WERI-Rb-1 (cell line): ENCODE results near the gene SORL1.

ENCODE experiments used
- DNase-seq: peaks from one replicate; pipeline ENCODE4 v3.0.0-alpha.2; 2020
- H3K27ac ChIP-seq: fragments of 250-450 bp; sonication (Bioruptor Pico); 2 replicates; pipeline ENCODE4 v1.5.1; 2020; ENCODE audit warnings: mild to moderate bottlenecking, moderate library complexity
- H3K27me3 ChIP-seq: fragments of 250-450 bp; sonication (Bioruptor Pico); 2 replicates; pipeline ENCODE4 v1.5.1; 2021; ENCODE audit warnings: mild to moderate bottlenecking, low read depth, moderate library complexity; ENCODE audit not compliant: insufficient read depth, severe bottlenecking
- H3K36me3 ChIP-seq: fragments of 250-450 bp; sonication (Bioruptor Pico); 2 replicates; pipeline ENCODE4 v1.5.1; 2020; ENCODE audit warnings: mild to moderate bottlenecking, moderate library complexity
- H3K4me3 ChIP-seq: 2 replicates; pipeline ENCODE4 v1.5.1; 2011; ENCODE audit warnings: low read depth, mild to moderate bottlenecking, control low read depth, low read length
- H3K9me3 ChIP-seq: fragments of 250-450 bp; sonication (Bioruptor Pico); 2 replicates; pipeline ENCODE4 v1.5.1; 2021; ENCODE audit warnings: mild to moderate bottlenecking, moderate library complexity; ENCODE audit not compliant: severe bottlenecking
- CTCF ChIP-seq: IDR thresholded peaks from 2 replicates; pipeline ENCODE4 v1.5.1; 2011; ENCODE audit warnings: low read depth, mild to moderate bottlenecking, control low read depth, inconsistent platforms, low read length

Gene SORL1

GRCh38 chr11:121590772-121591404, 138.8 kb downstream of the SORL1 start:
- no peak for TF ChIP-seq CTCF
- Histone ChIP-seq H3K36me3 (no peaks in the 10 kb centered on the region), H3K27ac (no peak overlapping the region), H3K9me3 (no peaks in the 10 kb centered on the region), H3K27me3 (no peaks in the 10 kb centered on the region), H3K4me3 (no peak overlapping the region)
- DNase-seq: no peak

- H3K27me3 ChIP-seq: no peaks in the 10 kb centered on the region
- no peak overlapping the region for H3K4me3 ChIP-seq
- peak; percentile 69 for DNase-seq
- H3K9me3 ChIP-seq: no peaks in the 10 kb centered on the region
- no peak overlapping the region for H3K27ac ChIP-seq
- peak; percentile 78 for TF ChIP-seq CTCF
- H3K36me3 ChIP-seq: no peaks in the 10 kb centered on the region
Observed at GRCh38 chr11:121591405-121592033, 139.4 kb downstream of the SORL1 start.

- H3K4me3 ChIP-seq: no peak overlapping the region
- no peaks in the 10 kb centered on the region for H3K27me3 ChIP-seq
- no peak for TF ChIP-seq CTCF
- no peak for DNase-seq
- no peaks in the 10 kb centered on the region; the same call in 1 of the 2 replicates for H3K36me3 ChIP-seq
- H3K9me3 ChIP-seq: no peaks in the 10 kb centered on the region
- H3K27ac ChIP-seq: no peak overlapping the region
Observed at GRCh38 chr11:121592708-121593107, 140.6 kb downstream of the SORL1 start.

GRCh38 chr11:121595717-121596161, 143.6 kb downstream of the SORL1 start:
- DNase-seq: no peak
- no peak overlapping the region for H3K27ac ChIP-seq
- H3K36me3 ChIP-seq: no peaks in the 10 kb centered on the region; the same call in 1 of the 2 replicates
- H3K4me3 ChIP-seq: no peak overlapping the region
- TF ChIP-seq CTCF: no peak
- no peaks in the 10 kb centered on the region for H3K27me3 ChIP-seq
- no peaks in the 10 kb centered on the region for H3K9me3 ChIP-seq

GRCh38 chr11:121596195-121597155, 144.4 kb downstream of the SORL1 start:
- TF ChIP-seq CTCF: no peak
- Histone ChIP-seq H3K4me3 (no peak overlapping the region), H3K27ac (no peak overlapping the region), H3K27me3 (no peaks in the 10 kb centered on the region), H3K9me3 (no peaks in the 10 kb centered on the region), H3K36me3 (no peaks in the 10 kb centered on the region; the same call in 1 of the 2 replicates)
- no peak for DNase-seq
